Fibroblast of skin of left biceps (primary cell): ENCODE data around the gene SFT2D1.

Source experiments
- DNase-seq, 2 experiments: peaks; one replicate each; pipeline ENCODE4 v3.0.0-alpha.2; 2013; ENCODE audit warnings: low read depth in 2 of 2

The SFT2D1 gene

GRCh38 chr6:166307082-166308032 lies 35.0 kb downstream of the SFT2D1 start:
- DNase-seq, result no peak

- DNase-seq, result no peak
Measured at GRCh38 chr6:166306378-166307081, 35.8 kb downstream of the SFT2D1 start.

- no peak for DNase-seq
Measured at GRCh38 chr6:166305562-166306117, 36.7 kb downstream of the SFT2D1 start.

- no peak for DNase-seq
Measured at GRCh38 chr6:166304106-166304505, 38.2 kb downstream of the SFT2D1 start.

- DNase-seq, result no peak
Measured at GRCh38 chr6:166301611-166302529, 40.5 kb downstream of the SFT2D1 start.

- no peak for DNase-seq
Measured at GRCh38 chr6:166300357-166300987, 41.9 kb downstream of the SFT2D1 start.

DNA sequence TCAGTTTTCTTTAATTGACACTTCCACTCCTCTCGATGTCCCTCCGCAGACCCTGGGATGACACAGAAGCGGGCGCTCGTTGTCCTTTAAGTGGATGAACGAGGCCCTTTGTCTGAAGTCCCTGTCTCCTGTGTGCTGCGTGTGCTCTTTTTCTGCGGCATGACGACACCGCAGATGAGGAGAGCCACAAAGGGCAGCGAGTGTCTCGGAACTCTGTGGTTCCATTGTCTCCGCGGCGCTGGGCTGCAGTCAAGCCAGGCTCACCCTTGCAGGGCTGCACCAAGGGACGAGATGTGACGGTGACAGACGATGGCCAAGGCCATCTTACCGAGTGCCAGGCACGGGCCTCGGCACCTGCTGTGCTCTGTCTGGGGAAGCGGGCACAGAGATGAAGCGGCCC lies 44.7 kb downstream of the SFT2D1 start:
- DNase-seq, result no peak

- DNase-seq, result no peak
Measured at GRCh38 chr6:166296035-166296883, 46.1 kb downstream of the SFT2D1 start.

- DNase-seq, result no peak
Measured at GRCh38 chr6:166293731-166294584, 48.4 kb downstream of the SFT2D1 start.

DNA sequence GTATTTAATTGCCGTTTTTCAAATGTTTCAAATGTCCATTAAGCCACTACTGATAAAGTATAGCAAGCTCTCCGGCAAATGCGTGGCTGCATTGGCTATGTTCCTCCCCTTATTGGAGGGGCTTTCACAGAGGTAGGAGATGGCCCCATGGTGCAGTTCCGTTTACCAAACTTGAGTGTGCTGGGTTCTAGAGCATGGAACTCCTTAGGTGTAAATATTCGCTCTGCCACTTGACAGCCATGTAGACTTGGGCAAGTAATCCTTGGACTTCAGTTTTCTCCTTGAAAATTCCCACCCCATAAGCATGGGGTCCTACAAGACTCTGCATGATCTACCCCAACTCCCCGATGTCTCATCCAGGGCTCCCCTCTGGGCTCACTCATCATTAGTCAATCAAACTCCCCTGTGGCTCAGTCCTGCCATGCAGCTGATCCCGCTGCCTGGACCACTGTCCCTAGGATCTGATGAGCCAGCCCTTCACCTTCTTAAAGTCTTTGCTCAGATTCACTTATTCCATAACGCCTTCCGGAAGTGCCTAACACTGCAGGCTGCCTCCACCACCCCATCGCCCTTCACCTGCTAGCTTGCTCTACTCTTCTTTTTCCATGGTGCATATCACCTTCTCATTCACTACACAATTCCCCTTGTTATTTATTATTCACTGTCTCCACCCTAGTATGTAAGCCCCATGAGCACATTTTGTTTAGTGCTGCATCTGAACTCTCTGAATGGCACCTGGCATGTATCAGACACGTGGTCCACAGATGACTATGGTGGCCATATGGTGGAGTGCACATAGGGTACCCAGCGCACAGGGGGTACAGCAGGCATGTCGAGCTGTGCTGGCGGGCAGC lies 52.9 kb downstream of the SFT2D1 start:
- DNase-seq, result no peak

DNA sequence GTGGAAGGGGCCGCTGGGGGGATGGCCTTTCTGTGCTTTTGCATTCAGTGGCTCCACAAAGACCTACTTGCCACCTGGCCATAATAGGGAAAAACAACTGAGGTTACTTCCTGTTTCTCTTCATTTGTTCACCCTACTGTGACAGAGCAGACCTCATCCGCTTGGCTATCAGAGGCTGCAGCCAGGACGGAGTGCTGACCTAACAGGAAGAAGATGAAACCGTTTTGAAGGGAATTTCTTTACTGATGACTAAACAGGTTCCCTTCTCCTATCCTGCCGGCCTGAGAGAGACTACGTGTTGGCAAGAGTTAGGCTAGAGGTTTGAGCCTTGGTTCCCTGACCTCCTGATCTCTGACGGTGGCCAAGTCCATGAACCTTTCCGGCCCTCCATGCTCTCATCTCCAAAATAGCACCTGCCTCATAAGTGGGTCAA lies 55.5 kb downstream of the SFT2D1 start:
- no peak for DNase-seq

GRCh38 chr6:166285233-166285632 lies 57.1 kb downstream of the SFT2D1 start:
- no peak for DNase-seq

- no peak for DNase-seq
Measured at GRCh38 chr6:166284640-166285039, 57.7 kb downstream of the SFT2D1 start.

DNA sequence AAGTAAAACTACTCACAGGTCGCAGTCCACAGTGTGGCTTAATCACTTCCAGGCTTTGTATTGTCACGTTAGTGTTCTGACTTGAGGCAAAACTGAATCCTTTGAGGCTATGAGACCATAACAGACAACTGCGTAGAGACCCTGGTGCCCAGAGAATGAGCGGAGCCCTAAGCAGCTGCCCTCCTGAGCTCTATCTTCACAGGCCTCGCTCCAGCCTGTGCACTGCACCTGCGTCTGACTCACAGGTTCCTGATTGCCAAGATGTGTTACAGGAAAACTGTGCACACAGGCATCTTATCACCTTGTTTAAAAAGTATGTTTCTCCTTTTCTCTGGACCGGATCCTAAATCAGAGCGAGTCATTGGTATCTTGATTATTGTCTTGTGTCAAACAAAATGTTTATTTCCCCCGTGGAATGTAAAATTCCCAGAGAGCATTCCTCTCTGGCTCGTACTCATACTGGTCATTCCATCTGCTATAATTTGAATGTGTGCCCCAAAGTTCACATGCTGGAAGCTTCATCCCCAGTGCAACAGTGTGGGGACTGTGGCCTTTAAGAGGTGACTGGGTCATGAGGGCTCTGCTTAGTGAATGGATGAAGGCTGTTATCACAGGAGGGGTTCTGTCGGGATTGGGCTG lies 59.8 kb downstream of the SFT2D1 start:
- DNase-seq, result no peak

- DNase-seq, result no peak
Measured at GRCh38 chr6:166281104-166281503, 61.2 kb downstream of the SFT2D1 start.

- DNase-seq, result no peak
Measured at GRCh38 chr6:166279393-166279679, 63.0 kb downstream of the SFT2D1 start.

DNA sequence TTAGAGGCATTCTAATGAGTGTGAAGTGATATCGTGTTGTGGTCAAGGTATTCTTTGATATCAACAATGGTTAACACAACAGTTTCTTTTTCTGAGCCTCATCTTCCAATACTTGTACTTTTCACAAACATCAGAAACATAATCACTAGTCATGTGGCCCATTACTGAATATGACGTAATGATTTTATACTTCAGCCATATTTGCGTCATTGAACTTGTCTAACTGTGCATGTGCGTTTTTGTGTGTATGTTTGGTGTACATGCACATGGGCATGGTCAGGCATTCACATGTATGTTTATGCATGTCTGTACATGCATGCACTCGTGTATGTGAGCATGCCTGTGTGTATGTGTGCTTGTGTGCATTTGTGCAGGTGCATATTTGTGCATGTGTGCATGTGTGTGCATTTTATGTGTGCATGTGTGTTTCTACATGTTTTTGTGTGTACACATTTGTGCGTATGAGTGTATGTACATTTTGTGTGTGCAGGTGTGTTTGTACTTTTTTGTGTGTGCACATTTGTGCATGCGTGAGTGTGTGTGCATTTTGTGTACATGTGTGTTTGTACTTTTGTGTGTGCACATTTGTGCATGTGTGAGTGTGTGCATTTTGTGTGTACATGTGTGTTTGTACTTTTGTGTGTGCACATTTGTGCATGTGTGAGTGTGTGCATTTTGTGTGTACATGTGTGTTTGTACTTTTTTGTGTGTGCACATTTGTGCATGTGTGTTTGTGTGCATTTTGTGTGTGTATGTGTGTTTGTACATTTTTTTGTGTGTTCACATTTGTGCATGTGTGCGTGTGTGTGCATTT lies 63.6 kb downstream of the SFT2D1 start:
- no peak for DNase-seq
